Testis (tissue), 3 donors: Measurements from ENCODE around the gene PXMP2. TPM values are rescaled to one million over a fixed set of nuclear protein-coding genes. Genes with fewer than 3 reads are reported as not detected.

Experiments
- DNase-seq: peaks from one replicate; pipeline ENCODE4 v3.0.0-alpha.2; 2019
- H3K27ac ChIP-seq, 2 donors: fragments of 200-600 bp; sonication (generic); one replicate each; pipeline ENCODE4 v1.5.1; 2019
- H3K27me3 ChIP-seq: fragments of 200-600 bp; sonication (generic); one replicate; pipeline ENCODE4 v1.5.1; 2019
- H3K36me3 ChIP-seq: fragments of 200-600 bp; sonication (generic); one replicate; pipeline ENCODE4 v1.5.1; 2017; ENCODE audit warnings: low read depth; ENCODE audit errors: missing control alignments
- H3K4me1 ChIP-seq: fragments of 200-600 bp; sonication (generic); one replicate; pipeline ENCODE4 v1.5.1; 2019
- H3K4me3 ChIP-seq, 2 donors: fragments of 200-600 bp; sonication (generic); one replicate each; pipeline ENCODE4 v1.5.1; 2017 to 2019
- H3K9me3 ChIP-seq: fragments of 200-600 bp; sonication (generic); one replicate; pipeline ENCODE4 v1.5.1; 2017
- CTCF ChIP-seq, 3 experiments: fragments of 450-650 bp in 2 of 3; fragments of 200-600 bp in 1 of 3; sonication (generic) in 1 of 3; IDR thresholded peaks; one replicate each; pipeline ENCODE4 v1.5.1; 2016 to 2019; ENCODE audit warnings: antibody characterized with exemption in 3 of 3, mild to moderate bottlenecking in 2 of 3, moderate library complexity in 1 of 3
- POLR2A ChIP-seq: fragments of 450-650 bp; IDR thresholded peaks from one replicate; pipeline ENCODE4 v1.6.1; 2017; ENCODE audit warnings: antibody characterized with exemption, mild to moderate bottlenecking, moderate library complexity
- WGBS, 2 donors: methylation state at CpG; one replicate each; pipeline ENCODE4 v1.1.5; 2018; 5-methylcytosine and 5-hydroxymethylcytosine counted together
- intact Hi-C: fragments of 100-400 bp; cut with DNase I; formaldehyde crosslinking; loops from one replicate; pipeline ENCODE4 v1.15.1; 2023; ENCODE audit warnings: low total_unique reads
- polyA plus RNA-seq: library from polyadenylated mRNA; stranded (reverse); fragments of 350-450 nt; fragmentation: Illumina TruSeq; extraction: RNeasy Lipid Tissue Mini Kit (QIAGEN cat#74804); gene quantifications from one replicate; pipeline ENCODE4 v1.2.3, GENCODE V29; 2014; ENCODE audit warnings: low read depth, low replicate concordance; ENCODE audit not compliant: insufficient read depth
- total RNA-seq, 2 donors: library from RNA; depleted of rRNA; stranded (reverse); fragments of >200 nt; gene quantifications; one replicate each; pipeline ENCODE4 v1.2.3, GENCODE V29; 2016

The PXMP2 gene
- total and polyA plus RNA-seq, 3 donors from 2014 or later: 13.5 to 26.5 (median 16.0) TPM

DNA sequence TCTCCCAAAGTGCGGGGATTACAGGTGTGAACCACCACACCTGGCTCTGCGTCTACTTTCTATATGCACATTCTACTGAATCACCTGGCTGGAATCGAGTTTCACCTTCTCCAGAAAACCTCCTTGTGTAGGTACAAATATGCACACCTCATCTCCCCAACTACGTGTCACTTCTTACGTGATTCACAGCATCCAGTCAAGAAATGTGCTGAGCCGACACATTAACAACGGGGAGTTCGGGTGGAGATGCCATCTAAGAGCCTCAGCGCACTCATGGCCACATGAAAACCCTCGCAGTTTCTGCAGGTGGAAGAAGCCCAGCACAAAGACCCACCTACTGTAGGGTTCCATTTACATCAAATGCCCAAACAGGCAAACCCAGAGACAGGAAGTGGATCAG lies 39.5 kb upstream of the PXMP2 start:
- H3K27ac ChIP-seq: no peak overlapping the region
- WGBS, 2 donors: 96 to 97% methylated on average over 10 of the region's 10 CpGs
- intact Hi-C loops: no loop called here
- no peaks in the 10 kb centered on the region for H3K4me1 ChIP-seq
- no peak for TF ChIP-seq POLR2A
- TF ChIP-seq CTCF (IDR thresholded peaks at IDR 0.05): no peak
- no peaks in the 10 kb centered on the region for H3K9me3 ChIP-seq
- H3K27me3 ChIP-seq: no peaks in the 10 kb centered on the region
- H3K36me3 ChIP-seq: no peaks in the 10 kb centered on the region
- no peak for DNase-seq
- no peak overlapping the region for H3K4me3 ChIP-seq

DNA sequence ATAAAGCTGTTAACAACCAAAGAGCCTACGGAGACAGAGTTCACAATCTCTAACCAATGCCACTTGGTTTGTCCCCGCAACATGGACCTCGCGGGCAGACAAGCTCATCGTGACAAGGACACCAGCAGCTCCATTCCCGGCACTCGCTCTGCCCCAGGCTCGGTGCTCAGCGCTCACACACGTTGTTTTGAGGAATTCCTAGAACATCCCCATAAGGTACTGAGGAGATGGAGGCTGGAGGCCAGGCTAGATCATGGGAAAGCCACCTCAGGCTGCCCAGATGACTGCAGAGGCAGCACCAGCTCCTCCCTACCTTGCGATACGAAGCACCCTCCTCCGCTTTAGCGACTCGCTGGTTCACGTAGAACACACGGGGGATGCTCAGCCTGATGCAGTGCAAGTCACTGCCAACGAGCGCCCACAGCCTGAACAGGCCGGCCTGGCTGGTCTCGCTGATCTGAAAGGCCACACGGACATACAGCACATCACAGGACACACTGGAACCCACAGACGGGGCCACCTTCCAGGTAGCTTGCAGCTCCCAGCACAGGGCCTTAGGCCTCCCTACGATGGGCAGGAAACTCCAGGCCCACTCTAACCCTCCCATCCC lies 38.7 kb upstream of the PXMP2 start:
- intact Hi-C loops: no loop called here

GRCh38 chr12:132649226-132649945 lies 38.0 kb upstream of the PXMP2 start:
- TF ChIP-seq CTCF (IDR thresholded peaks at IDR 0.05): no peak
- no peak for TF ChIP-seq POLR2A
- Histone ChIP-seq H3K9me3 (no peaks in the 10 kb centered on the region), H3K27me3 (no peaks in the 10 kb centered on the region), H3K4me1 (no peaks in the 10 kb centered on the region), H3K27ac (no peak overlapping the region), H3K4me3 (no peak overlapping the region), H3K36me3 (no peaks in the 10 kb centered on the region)
- intact Hi-C loops: no loop called here
- no peak for DNase-seq
- WGBS, 2 donors: 93 to 98% methylated on average over 7 to 26 of the region's 27 CpGs

More for the DNA sequence above, 38.7 kb upstream of the PXMP2 start:
- no peak overlapping the region for H3K27ac ChIP-seq
- 92 to 95% methylated on average over 19 to 24 of the region's 24 CpGs for WGBS, 2 donors
- H3K36me3 ChIP-seq: no peaks in the 10 kb centered on the region
- no peaks in the 10 kb centered on the region for H3K4me1 ChIP-seq
- no peaks in the 10 kb centered on the region for H3K27me3 ChIP-seq
- no peaks in the 10 kb centered on the region for H3K9me3 ChIP-seq
- no peak overlapping the region for H3K4me3 ChIP-seq
- no peak for DNase-seq
- no peak for TF ChIP-seq CTCF (IDR thresholded peaks at IDR 0.05)
- no peak for TF ChIP-seq POLR2A

GRCh38 chr12:132651444-132652100 lies 35.8 kb upstream of the PXMP2 start:
- no peak for TF ChIP-seq CTCF (IDR thresholded peaks at IDR 0.05)
- TF ChIP-seq POLR2A: no peak
- WGBS, 2 donors: 82 to 86% methylated on average over 9 of the region's 9 CpGs
- H3K27ac ChIP-seq: no peak overlapping the region
- no peaks in the 10 kb centered on the region for H3K4me1 ChIP-seq
- intact Hi-C loops: no loop called here
- DNase-seq: no peak
- H3K9me3 ChIP-seq: no peaks in the 10 kb centered on the region
- no peaks in the 10 kb centered on the region for H3K36me3 ChIP-seq
- H3K27me3 ChIP-seq: no peaks in the 10 kb centered on the region
- no peak overlapping the region for H3K4me3 ChIP-seq
